CD4-positive, alpha-beta T cell (primary cell): ENCODE measurements around the gene DNLZ. TPM values are rescaled to one million over a fixed set of nuclear protein-coding genes. Genes with fewer than 3 reads are reported as not detected.

Source experiments
- ATAC-seq: fragments of 200-7000 bp; cut with Tn5 transposase; one replicate; pipeline ENCODE4 v1.10.0; 2022; ENCODE audit warnings: mild to moderate bottlenecking; ENCODE audit not compliant: poor library complexity
- CTCF ChIA-PET: fragments of 350-600 bp; sonication (Branson Sonifier 250); formaldehyde crosslinking; loops from one replicate; lab custom pipeline; 2021; ENCODE audit warnings: antibody characterized with exemption, inconsistent platforms; lab: Charles Lee
- POLR2A ChIA-PET: fragments of 350-600 bp; sonication (Branson Sonifier 250); formaldehyde crosslinking; loops from one replicate; lab custom pipeline; 2021; ENCODE audit warnings: antibody characterized with exemption, inconsistent platforms; lab: Charles Lee
- DNase-seq, 14 experiments: peaks; one replicate each; pipeline ENCODE4 v3.0.0-alpha.2; 2013 to 2020; ENCODE audit warnings: mixed read lengths in 2 of 14
- H3K27ac ChIP-seq, 2 donors: one replicate each; pipeline versions ENCODE4 v1.5.1 to v1.7.0; 2013; ENCODE audit warnings: low read length in 2 of 2, low read depth in 1 of 2, mild to moderate bottlenecking in 1 of 2
- H3K27me3 ChIP-seq, 2 experiments: 1 replicate in 1 of 2; 2 replicates in 1 of 2; pipeline versions ENCODE4 v1.6.1 to v1.7.0; 2013; ENCODE audit warnings: low read length in 2 of 2, control low read depth in 1 of 2, mild to moderate bottlenecking in 1 of 2, moderate library complexity in 1 of 2; ENCODE audit not compliant: insufficient read depth in 2 of 2, control insufficient read depth in 1 of 2
- H3K36me3 ChIP-seq: one replicate; pipeline ENCODE4 v1.6.1; 2013; ENCODE audit warnings: low read length, control low read depth; ENCODE audit not compliant: insufficient read depth
- H3K4me1 ChIP-seq: one replicate; pipeline ENCODE4 v1.6.1; 2013; ENCODE audit warnings: low read length, control low read depth; ENCODE audit not compliant: insufficient read depth
- H3K4me3 ChIP-seq: one replicate; pipeline ENCODE4 v1.5.1; 2013; ENCODE audit warnings: mild to moderate bottlenecking, low read length, moderate library complexity
- H3K9me3 ChIP-seq, 2 experiments: 1 replicate in 1 of 2; 2 replicates in 1 of 2; pipeline versions ENCODE4 v1.6.1 to v1.7.0; 2013; ENCODE audit warnings: low read length in 2 of 2, mild to moderate bottlenecking in 2 of 2, control low read depth in 1 of 2, moderate library complexity in 1 of 2; ENCODE audit not compliant: control insufficient read depth in 1 of 2, insufficient read depth in 1 of 2
- H3K27ac Mint-ChIP-seq: one replicate; pipeline ENCODE4 v1.8.0; 2020; ENCODE audit warnings: mixed read lengths
- H3K27me3 Mint-ChIP-seq: one replicate; pipeline ENCODE4 v1.8.0; 2021; ENCODE audit warnings: mixed read lengths
- H3K36me3 Mint-ChIP-seq: one replicate; pipeline ENCODE4 v1.8.0; 2021; ENCODE audit warnings: low read depth, mixed read lengths
- H3K4me1 Mint-ChIP-seq: one replicate; pipeline ENCODE4 v1.8.0; 2021; ENCODE audit warnings: low read depth, mixed read lengths
- H3K4me3 Mint-ChIP-seq: one replicate; pipeline ENCODE4 v1.8.0; 2020; ENCODE audit warnings: mild to moderate bottlenecking, mixed read lengths
- H3K9me3 Mint-ChIP-seq: one replicate; pipeline ENCODE4 v1.8.0; 2020; ENCODE audit warnings: mixed read lengths
- CTCF ChIP-seq: fragments of 200-600 bp; IDR thresholded peaks from one replicate; pipeline ENCODE4 v1.8.0; 2022; ENCODE audit warnings: antibody characterized with exemption, mild to moderate bottlenecking
- intact Hi-C, 2 experiments: fragments of 100-400 bp; cut with DNase I in 1 of 2; cut with micrococcal nuclease in 1 of 2; formaldehyde crosslinking; loops; one replicate each; pipeline versions ENCODE4 v1.15.1 to v1.9.0; 2023 to 2025; cut with DNase I, micrococcal nuclease
- total RNA-seq, 174 experiments: library from RNA in 2 of 174; stranded (reverse) in 2 of 174; gene quantifications; one replicate each; pipeline ENCODE4 v1.2.3 and lab custom pipeline; 2021 to 2026

The DNLZ gene
- total RNA-seq, 2 experiments from 2014 or later = 15.4 to 17.0 TPM

GRCh38 chr9:136317695-136318094, 45.8 kb downstream of the DNLZ start:
- H3K36me3 ChIP-seq = no peaks in the 10 kb centered on the region
- H3K27ac Mint-ChIP-seq = no peak overlapping the region
- no peaks in the 10 kb centered on the region for H3K27me3 ChIP-seq
- intact Hi-C loops = no loop called here
- H3K27me3 Mint-ChIP-seq = peaks cover 4% of the 10 kb centered on the region
- peaks cover 3 to 24% of the 10 kb centered on the region in 2 experiments for H3K9me3 ChIP-seq
- H3K4me1 Mint-ChIP-seq = no peaks in the 10 kb centered on the region
- TF ChIP-seq CTCF = no peak
- no peak overlapping the region for H3K4me3 ChIP-seq
- no peak for ATAC-seq
- H3K4me1 ChIP-seq = no peaks in the 10 kb centered on the region
- no peak overlapping the region for H3K4me3 Mint-ChIP-seq
- no peak overlapping the region for H3K27ac ChIP-seq
- POLR2A ChIA-PET = no interaction called here
- H3K36me3 Mint-ChIP-seq = no peaks in the 10 kb centered on the region
- DNase-seq = no peak
- no peaks in the 10 kb centered on the region for H3K9me3 Mint-ChIP-seq
- CTCF ChIA-PET = no interaction called here

- H3K4me3 Mint-ChIP-seq = no peak overlapping the region
These were observed 46.5 kb downstream of the DNLZ start for GRCh38 chr9:136316896-136317676.

GRCh38 chr9:136316271-136316751, 47.2 kb downstream of the DNLZ start:
- no peak for ATAC-seq
- intact Hi-C loops = no loop called here
- peaks cover 4% of the 10 kb centered on the region for H3K27me3 Mint-ChIP-seq
- peak in 2 of 14 experiments; percentile 22 to 32 for DNase-seq
- peaks cover 7% of the 10 kb centered on the region for H3K4me1 ChIP-seq
- no peaks in the 10 kb centered on the region for H3K36me3 ChIP-seq
- ChIA-PET POLR2A (no interaction called here), CTCF (no interaction called here)
- H3K27ac ChIP-seq = no peak overlapping the region
- H3K27ac Mint-ChIP-seq = no peak overlapping the region
- no peak for TF ChIP-seq CTCF
- no peak overlapping the region for H3K4me3 Mint-ChIP-seq
- no peaks in the 10 kb centered on the region for H3K4me1 Mint-ChIP-seq
- H3K9me3 ChIP-seq = peaks cover 3 to 24% of the 10 kb centered on the region in 2 experiments
- no peak overlapping the region for H3K4me3 ChIP-seq
- no peaks in the 10 kb centered on the region for H3K36me3 Mint-ChIP-seq
- peaks cover 0 to 4% of the 10 kb centered on the region in 2 experiments for H3K27me3 ChIP-seq
- no peaks in the 10 kb centered on the region for H3K9me3 Mint-ChIP-seq

More at GRCh38 chr9:136316896-136317676, 46.5 kb downstream of the DNLZ start:
- CTCF ChIA-PET = no interaction called here
- POLR2A ChIA-PET = no interaction called here
- no peak overlapping the region for H3K27ac ChIP-seq
- Mint-ChIP-seq H3K9me3 (no peaks in the 10 kb centered on the region), H3K4me1 (no peaks in the 10 kb centered on the region), H3K27ac (no peak overlapping the region), H3K36me3 (no peaks in the 10 kb centered on the region), H3K27me3 (peaks cover 4% of the 10 kb centered on the region)
- ATAC-seq = no peak
- H3K27me3 ChIP-seq = no peaks in the 10 kb centered on the region
- H3K4me1 ChIP-seq = no peaks in the 10 kb centered on the region
- TF ChIP-seq CTCF = no peak
- intact Hi-C loops = no loop called here
- peaks cover 3 to 24% of the 10 kb centered on the region in 2 experiments for H3K9me3 ChIP-seq
- no peak overlapping the region for H3K4me3 ChIP-seq
- no peak for DNase-seq
- H3K36me3 ChIP-seq = no peaks in the 10 kb centered on the region
